Kidney (tissue), 14 donors: ENCODE data around the gene ZNF497. TPM values are rescaled to one million over a fixed set of nuclear protein-coding genes. Genes with fewer than 3 reads are reported as not detected.

Experiments
- DNase-seq, 5 donors: peaks; one replicate each; pipeline ENCODE4 v3.0.0-alpha.2; 2013 to 2020
- FAIRE-seq: peaks from 2 replicates; lab custom pipeline; 2012; peaks lifted over from hg19 to GRCh38; lab: Jason Lieb, UNC
- H3K27ac ChIP-seq, 2 donors: one replicate each; pipeline ENCODE4 v1.7.0; 2013; ENCODE audit warnings: low read depth in 2 of 2, low read length in 2 of 2, inconsistent platforms in 1 of 2
- H3K27me3 ChIP-seq: one replicate; pipeline ENCODE4 v1.7.1; 2013; ENCODE audit warnings: low read length, inconsistent platforms; ENCODE audit not compliant: control insufficient read depth, insufficient read depth
- H3K36me3 ChIP-seq, 3 donors: one replicate each; pipeline versions ENCODE4 v1.7.0 to v1.7.1; 2013; ENCODE audit warnings: low read length in 3 of 3, control low read depth in 1 of 3, inconsistent platforms in 1 of 3; ENCODE audit not compliant: insufficient read depth in 3 of 3, control insufficient read depth in 2 of 3
- H3K4me1 ChIP-seq, 3 donors: one replicate each; pipeline versions ENCODE4 v1.7.0 to v1.7.1; 2013; ENCODE audit warnings: low read length in 3 of 3, inconsistent platforms in 1 of 3, low read depth in 1 of 3; ENCODE audit not compliant: control insufficient read depth in 2 of 3, insufficient read depth in 2 of 3
- H3K4me3 ChIP-seq, 3 donors: one replicate each; pipeline versions ENCODE4 v1.7.0 to v1.8.1; 2013; ENCODE audit warnings: low read length in 3 of 3, control low read depth in 1 of 3, inconsistent platforms in 1 of 3
- H3K9ac ChIP-seq, 3 donors: one replicate each; pipeline versions ENCODE4 v1.7.0 to v1.7.1; 2013; ENCODE audit warnings: low read length in 3 of 3, control low read depth in 1 of 3, inconsistent platforms in 1 of 3
- H3K9me3 ChIP-seq, 3 donors: one replicate each; pipeline versions ENCODE4 v1.7.0 to v1.7.1; 2013; ENCODE audit warnings: low read length in 3 of 3, control low read depth in 1 of 3, inconsistent platforms in 1 of 3; ENCODE audit not compliant: control insufficient read depth in 2 of 3, insufficient read depth in 1 of 3
- CTCF ChIP-seq: IDR thresholded peaks from 3 replicates; pipeline ENCODE4 v1.5.1; 2012; ENCODE audit warnings: mild to moderate bottlenecking, moderate library complexity, borderline replicate concordance; ENCODE audit not compliant: insufficient read depth; ENCODE audit errors: extremely low read depth
- intact Hi-C: fragments of 100-400 bp; cut with DNase I; formaldehyde crosslinking; loops from one replicate; pipeline ENCODE4 v1.11.1; 2022
- polyA plus RNA-seq: library from polyadenylated mRNA; stranded (reverse); fragments of 350-450 nt; fragmentation: Illumina TruSeq; extraction: RNeasy Lipid Tissue Mini Kit (QIAGEN cat#74804); gene quantifications from one replicate; pipeline ENCODE4 v1.2.3, GENCODE V29; 2014; ENCODE audit warnings: low read depth, low replicate concordance; ENCODE audit not compliant: insufficient read depth
- total RNA-seq: library from RNA; stranded (reverse); fragmentation: NEBNext Ultra II Directional; extraction: Animal tissue kit (Norgen Biotek cat#: 25700); gene quantifications from one replicate; pipeline ENCODE4 v1.2.1, GENCODE V29; 2021
- donor health status: control.
- donor health status: control.
- donor health status: control.
- donor health status: control.
- donor health status: control.
- donor health status: DM: yes; HTN: yes; CAD: no.
- donor health status: Normal renal cell carcinoma (clear cell type).

Gene ZNF497
- total and polyA plus RNA-seq, 2 donors from 2014 or later = 1.7 to 5.0 TPM

GRCh38 chr19:58400916-58401839 is 38.6 kb upstream of the ZNF497 start:
- FAIRE-seq (peak; percentile 97), DNase-seq (peak; percentile 99 to 100 (median 100))
- H3K9me3 ChIP-seq = no peaks in the 10 kb centered on the region
- peak overlapping the region; percentile 20 to 91 (median 65) for H3K9ac ChIP-seq
- no peak for TF ChIP-seq CTCF
- peak overlapping the region; percentile 65 to 78 for H3K27ac ChIP-seq
- no peaks in the 10 kb centered on the region for H3K27me3 ChIP-seq
- peak overlapping the region; percentile 76 to 86 (median 79) for H3K4me3 ChIP-seq
- H3K4me1 ChIP-seq = peaks cover 0 to 10% (median 10%) of the 10 kb centered on the region in 3 donors
- no peaks in the 10 kb centered on the region for H3K36me3 ChIP-seq
- intact Hi-C loops = no loop called here

- H3K9me3 ChIP-seq = no peaks in the 10 kb centered on the region
- H3K4me3 ChIP-seq = peak overlapping the region; percentile 76 to 86 (median 79)
- H3K9ac ChIP-seq = peak overlapping the region in 2 of 3 donors; percentile 20 to 65
- TF ChIP-seq CTCF = no peak
- no peaks in the 10 kb centered on the region for H3K36me3 ChIP-seq
- intact Hi-C loops = no loop called here
- peak in 1 of 5 donors; percentile 69 for DNase-seq
- H3K4me1 ChIP-seq = peaks cover 0 to 13% (median 10%) of the 10 kb centered on the region in 3 donors
- H3K27me3 ChIP-seq = peaks cover 2% of the 10 kb centered on the region
- no peak overlapping the region for H3K27ac ChIP-seq
- FAIRE-seq = no peak
Observed at GRCh38 chr19:58400316-58400915, 37.9 kb upstream of the ZNF497 start.

- Histone ChIP-seq H3K4me3 (no peak overlapping the region), H3K27me3 (peaks cover 2% of the 10 kb centered on the region), H3K9me3 (no peaks in the 10 kb centered on the region), H3K27ac (no peak overlapping the region), H3K36me3 (peaks cover 0 to 2% (median 0%) of the 10 kb centered on the region in 3 donors), H3K4me1 (peaks cover 0 to 13% (median 10%) of the 10 kb centered on the region in 3 donors), H3K9ac (no peak overlapping the region)
- FAIRE-seq (no peak), DNase-seq (peak in 1 of 5 donors; percentile 37)
- intact Hi-C loops = no loop called here
- no peak for TF ChIP-seq CTCF
Observed at GRCh38 chr19:58399903-58400302, 37.4 kb upstream of the ZNF497 start.
